Measurements from ENCODE around the gene PCDH9. TPM values are rescaled to one million over a fixed set of nuclear protein-coding genes. Genes with fewer than 3 reads are reported as not detected.

Gene PCDH9
- total and polyA plus RNA-seq, 5 experiments from 2014 or later = 0.04 to 1.7 (median 0.35) TPM

DNA sequence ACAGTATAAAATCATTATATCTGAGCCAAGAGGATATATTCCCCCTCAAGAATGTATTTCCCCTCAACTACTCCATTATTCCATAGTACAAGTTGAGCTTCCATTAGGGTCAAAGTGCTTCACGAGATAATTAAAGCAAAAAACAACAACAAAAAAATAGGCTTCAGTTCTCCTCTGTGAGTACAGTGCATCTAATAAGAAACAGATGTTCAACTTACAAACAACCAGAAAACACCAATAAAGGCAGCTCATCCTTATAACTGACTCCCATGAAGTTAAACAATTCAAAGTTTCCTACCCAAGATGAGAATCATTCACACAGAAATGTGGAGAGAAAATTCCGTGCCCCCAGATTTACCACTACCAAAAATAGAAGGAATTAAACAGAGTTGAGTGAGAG, 854.4 kb downstream of the PCDH9 start:
- POLR2A ChIA-PET = no interaction called here
- Mint-ChIP-seq H3K4me3 (no peak overlapping the region), H3K36me3 (no peaks in the 10 kb centered on the region), H3K27ac (no peak overlapping the region), H3K4me1 (no peaks in the 10 kb centered on the region), H3K27me3 (no peaks in the 10 kb centered on the region), H3K9me3 (peaks cover 0 to 3% (median 0%) of the 10 kb centered on the region in 9 donors)
- ATAC-seq = no peak
- DNase-seq = no peak

GRCh38 chr13:66369666-66370065, 860.5 kb downstream of the PCDH9 start:
- DNase-seq = no peak
- no peak for ATAC-seq
- Mint-ChIP-seq H3K36me3 (no peaks in the 10 kb centered on the region), H3K27ac (no peak overlapping the region), H3K4me3 (no peak overlapping the region), H3K27me3 (no peaks in the 10 kb centered on the region), H3K4me1 (no peaks in the 10 kb centered on the region), H3K9me3 (no peaks in the 10 kb centered on the region)
- POLR2A ChIA-PET = no interaction called here

- POLR2A ChIA-PET = no interaction called here
- H3K27me3 Mint-ChIP-seq = no peaks in the 10 kb centered on the region
- H3K4me3 Mint-ChIP-seq = no peak overlapping the region
- H3K4me1 Mint-ChIP-seq = no peaks in the 10 kb centered on the region
- no peak overlapping the region for H3K27ac Mint-ChIP-seq
- peaks cover 0 to 4% (median 0%) of the 10 kb centered on the region in 9 donors for H3K9me3 Mint-ChIP-seq
- ATAC-seq = no peak
- DNase-seq = no peak
- H3K36me3 Mint-ChIP-seq = no peaks in the 10 kb centered on the region
These were observed 862.8 kb downstream of the PCDH9 start for GRCh38 chr13:66367356-66367755.

GRCh38 chr13:66365101-66365500, 865.0 kb downstream of the PCDH9 start:
- no peaks in the 10 kb centered on the region for H3K4me1 Mint-ChIP-seq
- H3K9me3 Mint-ChIP-seq = peaks cover 0 to 5% (median 0%) of the 10 kb centered on the region in 9 donors
- no peak overlapping the region for H3K27ac Mint-ChIP-seq
- no peak for DNase-seq
- no peak for ATAC-seq
- POLR2A ChIA-PET = no interaction called here
- H3K36me3 Mint-ChIP-seq = no peaks in the 10 kb centered on the region
- no peak overlapping the region for H3K4me3 Mint-ChIP-seq
- no peaks in the 10 kb centered on the region for H3K27me3 Mint-ChIP-seq

DNA sequence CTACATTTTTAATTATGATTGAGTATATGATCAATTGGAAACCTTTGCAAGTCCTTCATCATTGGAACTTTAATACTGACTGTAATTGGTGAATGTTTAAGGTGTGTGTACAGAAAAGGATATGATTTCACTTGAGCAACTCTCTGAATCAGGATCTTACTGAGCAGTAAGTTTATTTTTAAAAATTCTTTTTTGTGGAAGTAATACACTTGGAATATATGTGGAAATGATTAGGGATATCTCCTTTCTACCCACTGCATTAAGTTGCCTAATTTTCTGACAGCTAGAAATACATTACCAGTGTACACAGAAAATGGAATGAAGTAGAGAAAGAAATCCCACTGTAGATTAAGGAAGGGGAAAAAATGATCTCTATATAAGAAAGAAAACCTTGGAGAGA, 865.8 kb downstream of the PCDH9 start:
- H3K27ac Mint-ChIP-seq = no peak overlapping the region
- ATAC-seq = no peak
- peaks cover 0 to 5% (median 0%) of the 10 kb centered on the region in 9 donors for H3K9me3 Mint-ChIP-seq
- no peaks in the 10 kb centered on the region for H3K27me3 Mint-ChIP-seq
- DNase-seq = no peak
- H3K4me3 Mint-ChIP-seq = no peak overlapping the region
- no peaks in the 10 kb centered on the region for H3K36me3 Mint-ChIP-seq
- POLR2A ChIA-PET = no interaction called here
- no peaks in the 10 kb centered on the region for H3K4me1 Mint-ChIP-seq

GRCh38 chr13:66362485-66362884, 867.7 kb downstream of the PCDH9 start:
- H3K4me3 Mint-ChIP-seq = no peak overlapping the region
- no peak overlapping the region for H3K27ac Mint-ChIP-seq
- no peaks in the 10 kb centered on the region for H3K27me3 Mint-ChIP-seq
- DNase-seq (no peak), ATAC-seq (no peak)
- H3K4me1 Mint-ChIP-seq = no peaks in the 10 kb centered on the region
- peaks cover 0 to 5% (median 0%) of the 10 kb centered on the region in 9 donors for H3K9me3 Mint-ChIP-seq
- POLR2A ChIA-PET = no interaction called here
- no peaks in the 10 kb centered on the region for H3K36me3 Mint-ChIP-seq

DNA sequence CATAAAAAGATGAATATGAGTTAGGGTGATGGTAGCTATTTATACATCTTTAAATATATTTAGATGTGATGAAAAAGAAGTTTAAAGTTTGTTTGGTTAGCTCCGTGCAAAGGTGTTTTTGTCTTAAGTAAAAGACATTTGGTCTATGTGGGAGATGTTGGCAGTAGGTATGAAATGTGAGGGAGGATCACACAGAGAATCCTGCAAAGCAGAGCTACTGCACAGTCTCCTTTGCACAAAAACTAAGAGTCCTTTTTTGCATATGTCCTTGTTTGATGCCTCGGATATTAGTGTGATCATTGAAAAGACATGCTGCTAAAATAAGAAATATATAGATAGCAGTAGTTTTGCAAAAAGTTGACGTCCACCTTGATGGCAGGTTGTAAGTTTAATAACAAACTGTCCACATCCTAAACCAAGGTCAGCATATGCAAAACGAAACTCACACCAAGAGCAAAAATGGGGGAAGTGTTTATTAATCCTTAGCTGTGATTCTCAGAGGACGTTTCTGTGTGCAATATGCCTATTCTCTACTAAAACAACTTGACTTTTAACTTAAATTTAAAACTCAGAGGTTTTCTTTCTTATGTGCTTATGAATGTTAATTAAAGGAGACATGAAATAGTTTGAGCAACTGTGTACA, 870.1 kb downstream of the PCDH9 start:
- Mint-ChIP-seq H3K9me3 (peaks cover 0 to 5% (median 0%) of the 10 kb centered on the region in 9 donors), H3K27ac (no peak overlapping the region), H3K36me3 (no peaks in the 10 kb centered on the region), H3K27me3 (no peaks in the 10 kb centered on the region), H3K4me1 (no peaks in the 10 kb centered on the region), H3K4me3 (no peak overlapping the region)
- no peak for ATAC-seq
- POLR2A ChIA-PET = no interaction called here
- no peak for DNase-seq

GRCh38 chr13:66359393-66359792, 870.7 kb downstream of the PCDH9 start:
- H3K9me3 Mint-ChIP-seq = peaks cover 0 to 5% (median 0%) of the 10 kb centered on the region in 9 donors
- H3K4me1 Mint-ChIP-seq = no peaks in the 10 kb centered on the region
- ATAC-seq (no peak), DNase-seq (no peak)
- H3K36me3 Mint-ChIP-seq = no peaks in the 10 kb centered on the region
- H3K27me3 Mint-ChIP-seq = no peaks in the 10 kb centered on the region
- H3K27ac Mint-ChIP-seq = no peak overlapping the region
- POLR2A ChIA-PET = no interaction called here
- H3K4me3 Mint-ChIP-seq = no peak overlapping the region

GRCh38 chr13:66358564-66358963, 871.6 kb downstream of the PCDH9 start:
- Mint-ChIP-seq H3K27ac (no peak overlapping the region), H3K36me3 (no peaks in the 10 kb centered on the region), H3K9me3 (peaks cover 0 to 5% (median 0%) of the 10 kb centered on the region in 9 donors), H3K27me3 (no peaks in the 10 kb centered on the region), H3K4me1 (no peaks in the 10 kb centered on the region), H3K4me3 (no peak overlapping the region)
- DNase-seq (no peak), ATAC-seq (no peak)
- POLR2A ChIA-PET = no interaction called here

DNA sequence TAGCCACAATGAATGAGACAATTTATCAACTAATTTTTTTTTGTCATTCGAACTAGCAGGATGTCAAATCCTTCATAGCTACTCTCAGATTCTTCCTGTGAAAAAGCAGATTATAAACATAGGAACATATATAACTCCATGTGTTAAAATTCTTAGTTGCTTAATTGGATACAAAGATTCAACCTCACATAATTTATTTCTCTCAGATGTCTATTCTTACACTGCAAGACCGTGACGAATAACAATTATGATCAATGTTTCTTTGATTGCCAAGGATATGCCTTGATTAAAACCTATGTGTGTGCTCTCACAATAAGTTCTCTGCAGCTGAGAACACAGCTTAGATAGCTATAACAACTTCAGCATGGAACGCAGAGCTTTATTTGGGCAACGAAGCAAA, 872.7 kb downstream of the PCDH9 start:
- POLR2A ChIA-PET = no interaction called here
- Mint-ChIP-seq H3K27me3 (no peaks in the 10 kb centered on the region), H3K4me3 (no peak overlapping the region), H3K9me3 (peaks cover 0 to 7% (median 0%) of the 10 kb centered on the region in 9 donors), H3K4me1 (no peaks in the 10 kb centered on the region), H3K27ac (no peak overlapping the region), H3K36me3 (no peaks in the 10 kb centered on the region)
- ATAC-seq = no peak
- no peak for DNase-seq

DNA sequence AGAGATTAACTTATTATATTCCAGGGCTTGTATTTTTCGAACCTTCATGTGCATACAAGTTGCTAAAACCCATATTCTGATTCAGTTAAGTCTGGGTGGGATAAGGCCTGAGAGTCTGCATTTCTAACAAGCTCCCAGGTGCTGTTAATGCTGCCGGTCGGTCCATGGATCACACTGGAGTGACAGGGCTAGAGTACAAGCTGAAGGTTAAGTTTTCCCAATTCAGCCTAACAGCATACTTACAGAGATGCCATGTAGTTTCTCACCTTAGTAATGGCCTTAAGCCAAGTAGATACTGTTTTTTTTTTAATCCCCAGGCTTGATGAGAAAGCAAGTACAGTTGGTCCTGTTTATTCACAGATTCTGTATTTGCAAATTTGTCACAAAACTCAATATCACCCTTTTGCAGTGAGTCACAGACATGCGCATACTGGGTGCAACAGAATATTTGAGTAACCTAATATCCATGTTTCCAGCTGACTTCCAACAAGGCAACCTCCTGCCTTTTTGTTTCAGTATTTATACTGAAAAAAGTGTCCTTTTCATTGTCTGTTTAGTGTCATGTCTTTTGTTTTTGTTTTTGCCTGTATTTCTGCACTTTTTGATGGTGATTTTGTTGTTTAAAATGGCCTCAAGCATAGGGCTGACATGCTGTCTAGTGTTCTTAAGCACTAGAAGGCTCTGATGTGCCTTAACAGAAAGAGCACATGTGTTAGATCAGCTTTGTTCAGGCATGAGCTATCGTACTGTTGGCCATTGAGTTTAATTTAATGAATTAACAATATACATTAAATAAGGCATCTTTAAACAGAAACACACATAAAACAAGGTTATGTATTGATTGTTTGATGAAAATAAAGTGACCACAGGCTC, 875.0 kb downstream of the PCDH9 start:
- DNase-seq = no peak
- H3K27ac Mint-ChIP-seq = no peak overlapping the region
- H3K9me3 Mint-ChIP-seq = peaks cover 0 to 6% (median 0%) of the 10 kb centered on the region in 9 donors
- POLR2A ChIA-PET = no interaction called here
- ATAC-seq = no peak
- no peaks in the 10 kb centered on the region for H3K27me3 Mint-ChIP-seq
- no peaks in the 10 kb centered on the region for H3K4me1 Mint-ChIP-seq
- no peaks in the 10 kb centered on the region for H3K36me3 Mint-ChIP-seq
- H3K4me3 Mint-ChIP-seq = no peak overlapping the region

- POLR2A ChIA-PET = no interaction called here
- Mint-ChIP-seq H3K27me3 (no peaks in the 10 kb centered on the region), H3K4me3 (no peak overlapping the region), H3K27ac (no peak overlapping the region), H3K9me3 (peaks cover 0 to 9% (median 0%) of the 10 kb centered on the region in 9 donors), H3K36me3 (no peaks in the 10 kb centered on the region), H3K4me1 (no peaks in the 10 kb centered on the region)
- DNase-seq (no peak), ATAC-seq (no peak)
These were observed 876.5 kb downstream of the PCDH9 start for GRCh38 chr13:66353664-66354063.

DNA sequence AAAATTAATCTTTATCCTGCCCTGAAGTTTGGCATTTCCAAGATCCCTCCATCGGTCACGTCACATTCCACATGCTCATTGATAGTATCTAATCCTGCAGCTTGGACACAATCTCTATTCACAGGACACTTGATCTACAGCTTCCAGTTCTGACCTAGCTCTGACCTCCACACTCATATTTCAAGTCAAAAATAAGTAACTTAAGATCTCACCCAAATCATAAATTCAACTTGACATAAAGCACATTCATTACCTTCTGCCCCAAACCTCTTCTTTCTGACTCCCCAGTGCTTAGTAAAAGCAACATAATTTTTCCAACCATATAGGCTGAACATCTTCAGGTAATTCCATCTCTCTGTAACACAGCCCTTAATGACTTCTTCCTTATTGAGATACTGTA, 880.2 kb downstream of the PCDH9 start:
- Mint-ChIP-seq H3K27me3 (no peaks in the 10 kb centered on the region), H3K9me3 (peaks cover 0 to 14% (median 0%) of the 10 kb centered on the region in 9 donors), H3K27ac (no peak overlapping the region), H3K36me3 (no peaks in the 10 kb centered on the region), H3K4me3 (no peak overlapping the region), H3K4me1 (no peaks in the 10 kb centered on the region)
- DNase-seq (no peak), ATAC-seq (no peak)
- POLR2A ChIA-PET = no interaction called here

Measured in naive thymus-derived CD8-positive, alpha-beta T cell (primary cell).